HG03378 (cell line): ENCODE data around the gene RNF38.
"Not testable (repeated sequence)": the region's sequence is repeated elsewhere in the genome, so short reads cannot be mapped to it uniquely, and the experiment has no call there.

Experiments used
- ATAC-seq: cut with Tn5 transposase; IDR thresholded peaks from one replicate; pipeline ENCODE4 v1.9.1; 2021; ENCODE audit warnings: mild to moderate bottlenecking, moderate library complexity; ENCODE audit not compliant: unreplicated experiment

RNF38 gene

DNA sequence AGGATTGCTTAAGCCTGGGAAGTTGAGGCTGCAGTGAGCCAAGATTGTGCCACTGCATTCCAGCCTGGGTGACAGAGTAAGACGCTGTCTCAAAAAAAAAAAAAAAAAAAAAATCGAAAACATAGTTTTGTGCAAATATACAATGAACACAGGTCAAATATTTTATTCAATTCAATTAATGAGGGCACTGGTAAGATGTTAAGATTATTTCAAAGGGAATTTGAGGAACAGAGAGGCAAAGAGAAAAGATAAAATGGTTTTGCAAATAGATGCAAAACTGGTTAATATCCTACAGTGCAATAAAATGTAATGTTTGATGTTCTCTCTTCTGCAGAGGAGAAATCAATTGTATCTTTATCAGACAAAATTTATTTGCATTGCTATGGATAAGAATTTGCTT, 102.3 kb downstream of the RNF38 start:
- no peak for ATAC-seq

GRCh38 chr9:36294996-36295395, 105.1 kb downstream of the RNF38 start:
- ATAC-seq = not testable (repeated sequence)

- no peak for ATAC-seq
These were observed 106.2 kb downstream of the RNF38 start for GRCh38 chr9:36293918-36294317.

DNA sequence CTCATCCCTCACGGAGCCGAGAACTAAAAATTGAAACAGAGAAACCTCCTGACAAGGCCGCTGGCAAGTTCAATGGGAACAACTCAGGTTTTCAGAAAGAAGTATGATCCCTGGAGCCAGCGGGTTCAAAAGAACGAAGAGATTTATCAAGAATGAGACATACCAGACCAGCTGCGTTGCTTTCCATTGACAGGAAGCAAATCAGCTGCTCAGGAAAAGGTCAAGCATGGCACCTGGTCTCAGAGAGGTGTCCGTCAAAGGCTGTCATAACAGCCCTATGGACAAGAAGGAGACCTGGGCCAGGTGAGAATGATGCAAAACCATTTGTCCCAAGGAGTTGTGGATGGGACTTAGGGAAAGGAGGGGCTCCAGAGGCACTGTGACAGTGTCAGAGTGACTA, 106.9 kb downstream of the RNF38 start:
- no peak for ATAC-seq

DNA sequence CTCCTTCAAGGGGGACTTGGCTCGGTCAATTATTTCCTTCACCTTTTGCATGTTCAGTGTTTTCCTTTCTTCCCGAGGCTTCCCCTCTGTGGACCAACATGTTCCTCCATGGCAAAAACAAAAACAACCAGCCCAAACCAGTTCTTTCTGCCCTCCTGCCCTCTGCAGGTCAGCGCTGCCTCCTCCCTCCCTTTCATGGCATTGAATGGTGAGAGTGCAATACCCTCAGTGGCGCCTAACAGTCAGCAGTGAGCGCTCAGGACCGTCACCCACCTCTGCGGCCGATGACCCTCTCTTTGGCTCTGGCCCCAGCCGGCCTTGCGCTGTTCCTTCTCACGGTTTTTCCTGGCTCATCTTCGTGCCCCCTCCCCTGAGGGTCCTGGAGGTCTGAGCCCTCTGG, 107.4 kb downstream of the RNF38 start:
- no peak for ATAC-seq

DNA sequence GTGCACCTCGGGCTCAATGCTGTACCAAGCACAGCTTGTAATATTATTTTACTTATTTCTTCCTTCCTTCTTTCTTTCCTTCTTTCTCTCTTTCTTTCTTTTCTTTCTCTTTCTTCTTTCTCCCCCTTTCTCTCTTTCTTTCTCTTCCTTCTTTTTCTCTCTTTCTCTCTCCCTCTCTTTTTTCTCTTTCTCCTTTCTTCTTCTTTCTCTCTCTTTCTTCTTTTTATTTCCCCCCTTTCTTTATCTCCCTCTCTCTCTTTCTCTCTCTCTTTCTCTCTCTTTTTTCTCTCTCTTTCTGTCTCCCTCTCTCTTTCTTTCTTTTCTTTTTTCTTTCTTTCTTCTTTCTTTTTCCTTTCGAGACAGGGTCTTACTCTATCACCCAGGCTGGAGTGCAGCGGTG, 109.1 kb downstream of the RNF38 start:
- ATAC-seq = no peak

DNA sequence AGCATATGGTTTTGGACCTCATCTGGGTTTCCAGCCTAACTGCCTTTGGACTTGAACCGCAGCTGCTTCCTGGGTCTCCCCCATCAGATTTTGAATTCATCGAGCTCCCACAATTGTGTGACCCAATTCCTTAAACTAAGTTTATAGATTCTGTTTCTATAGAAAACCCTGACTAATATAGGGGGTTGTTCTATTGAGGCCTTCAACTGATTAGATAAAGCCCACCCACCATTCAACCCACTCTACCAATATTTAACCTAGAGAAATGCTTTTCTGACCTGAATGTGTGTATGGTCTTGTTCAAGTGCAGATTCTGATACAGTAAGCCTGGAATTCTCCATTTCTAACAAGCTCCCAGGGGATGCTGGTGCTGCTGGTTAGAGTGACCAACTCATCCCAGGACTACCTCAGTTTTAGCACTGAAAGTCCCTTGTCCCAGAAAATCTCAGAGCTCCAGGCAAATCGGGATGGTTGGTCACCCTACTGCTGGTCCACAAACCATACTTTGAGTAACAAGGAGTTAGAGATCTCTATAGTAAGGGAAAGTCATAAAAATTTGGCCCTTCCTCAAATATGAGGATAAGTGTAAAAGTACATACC, 110.1 kb downstream of the RNF38 start:
- no peak for ATAC-seq

DNA sequence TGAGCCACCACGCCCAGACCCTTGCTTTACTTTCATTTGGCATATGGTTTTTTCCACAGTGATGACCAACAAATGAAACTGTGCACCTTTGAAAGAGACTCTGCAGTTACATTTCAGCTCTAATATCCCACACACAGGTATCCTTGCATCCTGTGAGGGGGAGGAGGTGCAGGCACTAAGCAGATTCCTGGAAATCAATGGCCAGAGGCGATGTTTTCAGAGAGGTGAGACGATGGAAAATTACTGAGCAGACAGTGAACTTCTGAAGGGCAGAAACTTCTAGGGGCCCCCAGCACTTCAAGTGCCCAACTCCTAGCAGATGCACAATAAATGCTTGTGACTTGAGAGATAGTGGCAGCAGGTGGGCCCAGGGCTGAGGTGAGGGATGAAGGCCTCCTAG, 112.0 kb downstream of the RNF38 start:
- ATAC-seq = no peak
